ENCODE data around the gene SETD2.
"Not testable (repeated sequence)": the region's sequence is repeated elsewhere in the genome, so short reads cannot be mapped to it uniquely, and the experiment has no call there.

SETD2 gene

GRCh38 chr3:47193871-47194859, 30.3 kb upstream of the SETD2 start:
- no peak overlapping the region for H3K27ac ChIP-seq
- TF ChIP-seq CTCF (conservative IDR thresholded peaks at IDR 0.05) = no peak

GRCh38 chr3:47186285-47186684, 22.4 kb upstream of the SETD2 start:
- TF ChIP-seq CTCF (conservative IDR thresholded peaks at IDR 0.05) = no peak
- H3K27ac ChIP-seq = no peak overlapping the region

GRCh38 chr3:47181685-47182084, 17.8 kb upstream of the SETD2 start:
- not testable (repeated sequence) for H3K27ac ChIP-seq

DNA sequence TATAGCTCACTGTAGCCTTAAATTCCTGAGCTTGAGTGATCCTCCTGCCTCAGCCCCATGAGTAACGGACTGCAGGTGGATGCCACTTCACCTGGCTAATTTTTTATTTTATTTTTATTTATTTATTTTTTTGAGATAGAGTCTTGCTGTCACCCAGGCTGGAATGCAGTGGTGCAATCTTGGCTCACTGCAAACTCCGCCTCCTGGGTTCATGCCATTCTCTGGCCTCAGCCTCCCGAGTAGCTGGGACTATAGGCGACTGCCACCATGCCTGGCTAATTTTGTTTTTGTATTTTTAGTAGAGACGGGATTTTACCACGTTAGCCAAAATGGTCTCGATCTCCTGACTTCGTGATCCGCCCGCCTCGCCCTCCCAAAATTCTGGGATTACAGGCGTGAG, 16.1 kb upstream of the SETD2 start:
- H3K27ac ChIP-seq = not testable (repeated sequence)

DNA sequence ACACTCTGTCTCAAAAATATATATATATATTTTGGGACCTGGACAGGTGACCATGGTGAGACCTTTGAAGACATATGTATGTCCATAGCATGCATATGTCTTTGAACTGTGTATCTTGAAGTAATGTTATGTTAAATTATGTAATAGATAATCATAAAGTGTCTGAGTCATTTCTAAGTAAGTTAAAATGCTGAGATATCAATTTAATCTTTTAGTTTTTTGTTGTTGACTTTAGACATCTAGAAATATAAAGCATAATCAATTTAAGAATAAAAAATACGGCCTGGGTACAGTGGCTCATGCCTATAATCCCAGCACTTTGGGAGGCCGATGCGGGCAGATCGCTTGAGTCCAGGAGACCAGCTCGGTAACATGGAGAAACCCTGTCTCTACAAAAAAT, 12.7 kb upstream of the SETD2 start:
- no peak for TF ChIP-seq CTCF (conservative IDR thresholded peaks at IDR 0.05)
- H3K27ac ChIP-seq = no peak overlapping the region

DNA sequence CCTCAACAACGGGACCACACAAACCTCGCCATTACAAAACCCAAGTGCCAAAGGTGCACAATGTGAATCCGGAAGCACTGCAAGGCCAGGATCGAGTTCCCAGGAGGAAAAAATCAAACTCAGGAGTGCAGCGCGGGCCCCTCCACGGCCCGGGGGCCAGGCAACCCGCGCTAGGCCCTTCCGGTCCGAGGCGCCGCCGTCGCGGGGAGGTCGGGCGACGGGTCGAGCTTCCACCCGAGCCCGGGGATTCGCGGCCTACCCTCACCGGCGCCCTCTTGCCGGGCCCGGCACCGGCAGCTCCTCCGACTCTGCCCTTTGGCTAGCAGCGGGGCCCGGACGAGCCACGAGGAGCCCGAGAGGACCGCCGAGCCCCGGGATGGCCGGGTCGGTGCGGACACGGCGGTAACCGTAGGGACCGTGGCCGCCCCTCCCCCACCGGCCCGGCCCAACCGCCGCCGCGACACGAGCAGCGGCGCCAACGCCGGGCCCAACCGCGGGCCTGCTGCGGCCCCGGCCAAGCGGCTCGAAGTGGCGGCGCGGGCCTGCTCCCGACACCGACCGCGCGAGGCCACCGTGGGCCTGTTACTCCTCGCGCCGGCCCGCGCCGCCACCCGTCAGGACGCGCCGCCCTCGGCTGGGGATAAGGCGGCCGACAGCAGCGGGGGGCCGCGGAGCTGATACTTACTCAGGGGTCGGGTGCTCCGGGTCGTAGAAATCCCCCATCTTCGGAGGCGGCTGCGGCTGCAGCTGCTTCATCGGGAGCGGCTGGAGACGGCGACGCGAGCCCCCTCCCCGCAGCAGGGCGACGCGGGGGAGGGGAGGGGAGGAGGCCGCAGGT, 525 bp downstream of the SETD2 start:
- TF ChIP-seq CTCF (conservative IDR thresholded peaks at IDR 0.05) = no peak
- H3K27ac ChIP-seq = peak overlapping the region; percentile 98

GRCh38 chr3:47162697-47163168, 1.2 kb downstream of the SETD2 start:
- H3K27ac ChIP-seq = peak overlapping the region; percentile 98
- no peak for TF ChIP-seq CTCF (conservative IDR thresholded peaks at IDR 0.05)

- TF ChIP-seq CTCF (conservative IDR thresholded peaks at IDR 0.05) = no peak
- H3K27ac ChIP-seq = peak overlapping the region; percentile 98
Observed at GRCh38 chr3:47161983-47162696, 1.8 kb downstream of the SETD2 start.
